ENCODE measurements around the gene CDCA8.

CDCA8 gene

GRCh38 chr1:37692078-37692833, at the start of gene CDCA8:
CDCA8 (plus strand) TSS chr1:37692516; CDS start chr1:37692691, 175 bp downstream.
- peak; percentile 98 for DNase-seq

DNA sequence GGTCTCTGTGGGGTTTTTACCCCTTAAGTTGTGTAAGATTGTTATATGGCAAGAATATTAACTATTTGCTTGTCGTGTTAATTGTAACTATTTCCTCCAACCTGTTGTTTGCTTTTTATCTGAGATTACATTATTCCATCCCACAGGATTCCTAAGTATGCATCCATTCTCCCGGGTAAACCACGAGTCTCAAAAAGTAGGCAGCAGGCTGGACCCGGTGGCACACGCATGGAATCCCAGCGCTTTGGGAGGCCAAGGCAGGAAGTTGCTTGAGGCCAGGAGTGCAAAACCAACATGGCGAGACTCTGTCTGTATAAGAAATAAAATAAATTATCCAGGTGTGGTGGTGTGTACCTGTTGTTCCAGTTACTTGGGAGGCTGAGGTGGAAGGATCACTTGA, 45.0 kb upstream of the CDCA8 start:
- DNase-seq: no peak

- DNase-seq: no peak
Observed at GRCh38 chr1:37650173-37650572, 42.1 kb upstream of the CDCA8 start.

GRCh38 chr1:37650721-37651120, 41.6 kb upstream of the CDCA8 start:
- no peak for DNase-seq

- DNase-seq: no peak
Observed at GRCh38 chr1:37651803-37652202, 40.5 kb upstream of the CDCA8 start.

DNA sequence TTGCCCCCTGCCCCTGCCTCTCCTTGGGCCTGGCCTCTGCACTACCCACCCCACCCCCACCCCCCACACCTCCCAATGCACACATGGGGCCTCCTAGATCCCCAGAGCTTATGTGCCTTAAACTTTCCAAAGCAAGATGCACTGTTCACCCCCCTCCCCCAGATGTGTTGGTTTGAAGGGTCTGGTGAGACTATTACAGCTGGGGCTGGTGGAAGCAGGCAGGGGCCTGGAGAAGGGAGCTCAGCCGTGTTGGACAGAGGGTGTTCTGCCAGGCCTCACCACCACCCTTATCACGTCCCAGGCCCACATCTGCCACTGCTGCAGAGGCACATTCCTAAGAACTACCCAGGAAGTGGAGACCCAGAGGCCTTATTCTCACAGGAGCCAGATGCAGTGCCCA, 39.3 kb upstream of the CDCA8 start:
- DNase-seq: no peak

DNA sequence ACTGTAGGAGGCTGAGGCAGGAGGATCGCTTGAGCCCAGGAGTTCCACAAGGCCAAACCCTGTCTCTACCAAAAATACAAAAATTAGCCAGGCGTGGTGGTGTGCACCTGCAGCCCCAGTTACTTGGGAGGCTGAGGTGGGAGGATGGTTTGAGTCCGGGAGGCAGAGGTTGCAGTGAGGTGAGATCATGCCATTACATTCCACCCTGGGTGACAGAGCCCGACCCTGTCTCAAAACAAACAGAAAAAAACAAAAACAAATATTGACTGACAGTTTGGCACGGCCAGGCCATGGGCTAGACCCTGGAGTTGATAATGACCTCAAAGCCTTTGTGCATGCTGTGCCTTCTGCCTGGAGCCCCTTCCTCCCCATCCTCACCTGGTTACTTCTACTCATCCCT, 38.4 kb upstream of the CDCA8 start:
- DNase-seq: no peak

DNA sequence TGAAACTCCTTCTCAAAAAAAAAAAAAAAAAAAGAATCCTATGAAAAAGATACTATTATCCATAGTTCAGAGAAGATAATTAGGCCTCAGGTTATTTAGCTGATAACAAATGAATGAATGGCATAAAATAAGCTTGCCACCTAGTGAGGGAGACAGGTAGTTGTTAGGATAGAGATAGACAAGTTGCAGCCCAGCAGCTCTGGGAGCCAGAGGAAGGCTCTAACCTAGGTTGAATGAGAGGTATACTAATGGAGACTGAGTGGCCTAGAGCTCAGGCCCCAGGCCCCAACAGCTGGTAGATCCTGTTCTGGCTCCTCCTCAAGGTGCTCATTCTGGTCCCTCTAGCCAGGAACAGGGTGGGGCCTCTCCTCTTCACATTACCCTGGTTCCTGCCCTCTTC, 37.0 kb upstream of the CDCA8 start:
- DNase-seq: no peak

GRCh38 chr1:37656026-37656425, 36.3 kb upstream of the CDCA8 start:
- DNase-seq: no peak

DNA sequence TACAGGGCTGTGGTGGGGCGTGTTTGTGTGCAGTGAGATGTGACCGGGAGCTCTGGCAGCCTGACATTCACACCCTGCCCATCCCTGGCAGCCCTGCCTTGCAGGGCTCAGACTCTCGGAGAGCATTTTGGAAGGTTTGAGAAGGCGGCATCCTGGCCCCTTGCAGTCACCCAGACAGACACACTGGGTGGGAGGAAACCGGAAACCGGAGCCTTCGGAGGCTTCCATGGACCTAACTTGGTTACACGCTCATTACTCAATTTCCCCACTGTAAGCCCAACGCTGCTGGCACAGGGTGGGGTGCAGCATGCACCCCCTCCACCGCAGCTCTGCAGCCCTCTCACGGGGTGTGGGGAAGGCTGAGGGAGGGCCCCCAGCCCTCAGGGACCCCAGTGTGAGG, 35.4 kb upstream of the CDCA8 start:
- no peak for DNase-seq

- no peak for DNase-seq
Observed at GRCh38 chr1:37657620-37658412, 34.5 kb upstream of the CDCA8 start.

DNA sequence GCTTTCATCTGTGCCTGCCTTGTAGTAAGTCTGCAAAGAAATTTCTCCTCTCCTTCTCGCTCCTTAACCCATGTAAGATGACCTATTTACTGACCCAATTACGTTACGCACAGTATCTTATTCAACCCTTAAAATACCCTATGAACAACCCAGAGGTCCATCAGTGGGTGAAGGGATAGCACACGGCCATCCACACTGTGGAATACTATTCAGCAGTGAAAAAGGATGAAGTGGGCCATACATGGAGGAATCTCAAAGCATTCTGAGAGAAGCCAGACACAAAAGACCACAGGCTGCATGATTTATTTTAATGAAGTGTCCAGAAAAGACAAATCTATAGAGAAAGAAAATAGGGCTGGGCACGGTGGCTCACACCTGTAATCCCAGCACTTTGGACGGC, 33.8 kb upstream of the CDCA8 start:
- no peak for DNase-seq

DNA sequence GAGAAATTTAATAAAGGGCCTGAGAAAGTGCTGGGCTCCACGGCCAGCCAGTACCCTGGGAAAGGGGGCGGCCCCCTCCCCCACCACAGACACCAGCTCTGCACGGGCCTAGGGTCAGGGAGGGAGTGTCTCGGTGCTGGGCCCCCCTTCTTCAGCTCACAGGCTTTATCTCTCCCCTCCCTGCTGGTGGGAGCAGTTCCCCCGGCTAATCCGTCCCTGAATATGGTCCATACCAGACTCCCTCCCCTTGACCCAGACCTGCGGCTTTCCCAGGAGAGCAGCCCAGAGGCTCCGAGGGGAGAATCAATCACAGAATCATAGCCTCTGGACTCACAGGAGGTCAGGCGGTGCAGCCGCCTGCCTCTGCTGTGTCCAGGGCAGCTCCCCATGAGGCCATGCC, 31.7 kb upstream of the CDCA8 start:
- no peak for DNase-seq

- no peak for DNase-seq
Observed at GRCh38 chr1:37661401-37661800, 30.9 kb upstream of the CDCA8 start.

DNA sequence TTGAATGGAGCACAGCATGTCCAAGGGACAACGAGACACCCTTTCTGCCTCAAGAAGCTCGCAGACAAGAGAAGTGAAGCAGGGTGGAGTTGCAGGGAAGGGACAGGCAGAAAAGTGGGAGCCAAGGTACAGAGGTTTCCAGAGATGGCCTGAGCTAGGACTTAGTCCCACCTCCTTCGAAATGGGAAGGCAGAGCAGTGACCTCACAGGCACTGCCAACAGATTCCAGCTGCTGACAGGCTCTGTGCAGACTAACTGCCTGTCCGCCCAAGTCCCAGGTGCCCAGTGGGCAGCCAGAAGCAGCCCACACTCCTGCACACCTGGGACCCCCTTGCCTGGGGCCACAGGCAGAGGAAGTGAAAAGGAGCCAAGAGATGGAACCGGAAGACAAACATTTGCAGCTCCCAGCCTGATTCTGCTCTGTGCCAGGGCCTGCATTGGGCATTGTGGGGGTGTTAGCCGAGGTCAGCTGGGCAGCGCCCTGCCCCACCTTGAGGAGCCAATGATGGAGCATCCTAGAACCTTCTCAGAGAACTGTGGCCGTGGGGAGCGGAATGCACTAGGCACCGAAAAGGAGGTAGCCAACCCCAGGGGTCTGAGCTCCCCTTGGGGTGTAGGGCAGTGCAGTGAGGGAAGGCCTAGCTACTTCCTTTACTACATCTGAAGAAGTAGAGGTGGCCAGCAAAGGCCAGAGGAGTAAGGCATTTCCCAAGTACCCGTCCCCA, 30.1 kb upstream of the CDCA8 start:
- no peak for DNase-seq

- no peak for DNase-seq
Observed at GRCh38 chr1:37663426-37664000, 28.8 kb upstream of the CDCA8 start.

DNA sequence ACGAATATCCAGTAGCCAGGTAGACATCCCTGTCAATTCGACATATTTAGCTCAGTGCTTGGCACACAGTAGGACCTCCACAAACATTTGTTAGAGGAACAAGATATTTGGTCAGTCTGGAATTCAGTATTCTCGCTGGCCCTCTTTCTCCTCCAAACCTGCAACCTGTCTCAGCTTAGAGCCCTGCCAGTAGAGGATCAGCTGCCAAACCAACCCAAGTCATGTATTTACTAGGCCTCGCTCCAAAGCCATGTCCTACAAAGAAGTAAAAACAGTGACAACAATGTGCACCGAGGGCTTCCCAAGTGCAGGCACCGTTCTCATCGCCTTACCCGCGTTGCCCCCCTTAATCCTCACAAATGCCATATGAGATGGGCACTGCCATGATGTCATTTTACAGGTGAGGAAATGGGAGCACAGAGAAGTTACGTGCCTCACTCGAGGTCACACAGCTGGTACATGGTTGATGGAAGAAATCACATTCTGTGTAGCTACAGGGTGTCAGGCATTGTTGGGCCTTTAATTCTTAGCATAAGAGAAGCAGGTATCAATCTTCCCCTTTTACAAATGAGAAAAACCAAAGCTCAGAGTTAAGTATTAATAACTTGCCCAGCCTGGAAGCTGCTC, 26.0 kb upstream of the CDCA8 start:
- DNase-seq: no peak

DNA sequence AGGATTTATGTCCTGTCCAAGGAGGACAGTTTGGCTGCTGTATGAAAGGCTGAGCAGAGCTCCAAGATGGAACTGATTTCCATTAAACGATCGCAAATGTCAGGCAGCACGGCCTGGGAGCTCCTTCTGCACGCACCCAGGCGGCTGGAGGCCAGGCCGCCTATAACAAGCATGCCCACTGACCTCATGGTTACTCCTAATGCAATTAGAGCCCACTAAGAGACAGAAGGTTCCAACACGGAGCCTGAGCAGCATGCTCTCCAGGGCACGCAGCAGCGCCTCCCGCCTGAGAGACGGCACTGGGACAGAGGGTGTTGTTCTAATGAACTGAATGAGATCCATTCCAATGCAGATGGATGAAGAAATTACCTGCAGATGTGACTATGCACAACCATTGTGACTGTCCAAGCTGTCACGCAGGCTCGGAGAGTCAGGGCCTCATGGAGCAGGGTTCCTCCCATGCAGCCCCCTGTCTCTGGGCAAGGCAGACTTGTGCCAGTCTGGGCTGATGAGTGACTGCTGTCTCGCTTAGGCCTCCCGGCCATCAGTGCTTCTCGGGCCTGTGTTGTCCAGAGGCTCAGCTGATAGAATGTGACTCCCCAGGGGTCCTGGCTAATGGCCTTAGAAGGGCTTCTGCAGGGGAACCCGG, 25.2 kb upstream of the CDCA8 start:
- DNase-seq: no peak

- no peak for DNase-seq
Observed at GRCh38 chr1:37670133-37670532, 22.2 kb upstream of the CDCA8 start.

DNA sequence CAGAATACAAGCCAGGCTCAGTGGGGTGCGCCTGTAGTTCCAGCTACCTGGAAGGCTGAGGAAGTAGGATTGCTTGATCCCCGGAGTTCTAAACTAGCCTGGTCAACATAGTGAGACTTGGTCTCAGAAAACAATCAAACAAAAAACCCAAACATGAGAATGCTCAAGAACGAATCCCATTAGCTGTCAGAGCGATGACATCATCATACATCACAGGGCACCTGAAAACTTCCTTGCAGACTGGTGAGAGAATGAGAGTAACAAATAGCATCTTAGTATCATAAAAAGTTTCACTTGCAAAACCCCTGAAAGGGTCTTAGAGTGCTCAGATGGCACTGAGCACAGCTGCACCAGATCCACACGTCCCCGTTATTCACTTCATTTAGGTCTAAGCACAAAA, 21.1 kb upstream of the CDCA8 start:
- no peak for DNase-seq

DNA sequence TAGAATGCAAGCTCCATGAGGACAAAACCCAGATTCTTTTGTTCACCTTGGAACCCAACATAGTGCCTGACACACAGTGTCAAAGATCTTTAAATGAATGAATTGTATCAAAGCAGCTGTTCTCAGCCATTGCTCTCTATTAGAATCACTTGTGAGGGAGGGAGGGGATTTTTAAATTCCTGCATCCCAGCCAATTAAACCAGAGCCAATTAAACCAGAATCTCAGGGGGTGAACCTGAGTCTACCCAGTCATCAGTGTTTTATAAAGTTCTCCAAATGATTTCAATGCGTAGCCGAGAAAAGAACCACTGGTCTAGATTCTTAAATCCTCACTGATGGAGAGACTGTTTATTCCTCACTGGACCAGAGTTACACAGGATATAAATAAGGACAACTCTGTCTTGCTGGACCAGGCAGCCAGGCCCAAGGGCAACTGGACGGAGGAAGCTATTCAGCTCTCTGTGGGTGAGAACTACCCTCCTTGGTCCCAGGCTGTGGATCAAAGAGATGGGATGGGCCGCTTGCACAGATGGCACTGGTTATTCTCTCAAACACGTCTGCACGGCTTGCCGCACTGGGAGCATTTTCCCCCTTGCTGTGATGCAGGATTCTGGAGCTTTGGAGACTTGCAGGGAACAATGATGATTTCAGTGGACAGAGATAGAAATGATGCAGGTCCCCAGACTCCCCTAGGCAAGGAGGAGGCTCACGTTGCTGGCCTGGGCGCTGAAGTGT, 20.0 kb upstream of the CDCA8 start:
- DNase-seq: no peak

DNA sequence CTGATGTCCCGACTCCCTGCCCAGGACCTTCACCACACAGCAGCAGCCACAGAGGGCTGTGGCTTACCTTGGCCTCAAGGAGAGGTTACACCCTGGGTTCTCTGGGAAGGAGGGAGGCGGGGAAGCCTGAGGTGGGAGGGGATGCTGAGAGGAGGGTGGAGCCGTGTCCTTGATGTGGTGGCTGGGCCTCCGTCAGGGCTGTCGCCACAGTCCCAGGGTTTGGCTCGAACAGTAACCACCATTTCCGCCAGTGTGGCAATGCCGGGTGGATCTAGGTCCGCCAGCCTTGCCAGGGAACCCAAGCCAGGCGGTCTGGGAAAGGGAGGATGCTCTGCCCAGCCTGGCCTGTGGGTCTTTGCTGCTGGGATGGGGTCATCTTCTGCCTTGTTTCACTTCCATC, 18.4 kb upstream of the CDCA8 start:
- DNase-seq: peak; percentile 29
